Measurements from ENCODE around the gene PPHLN1.

The PPHLN1 gene

DNA sequence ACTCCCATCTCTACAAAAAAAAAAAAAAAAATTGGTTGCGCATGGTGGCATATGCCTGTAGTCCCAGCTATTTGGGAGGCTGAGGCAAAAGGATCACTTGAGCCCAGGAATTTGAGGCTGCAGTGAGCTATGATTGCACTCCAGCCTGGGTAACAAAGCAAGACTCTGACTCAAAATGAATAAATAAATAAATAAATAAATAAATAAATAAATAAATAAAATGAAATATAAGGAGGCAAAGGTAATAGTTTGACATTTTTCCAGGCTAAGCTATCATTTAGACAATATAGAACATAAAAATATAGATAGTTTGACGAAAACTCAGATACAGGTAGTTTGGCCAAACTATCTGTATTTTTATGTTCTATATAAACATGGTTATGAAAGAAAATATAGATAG is 40.5 kb upstream of the PPHLN1 start:
- H3K9ac ChIP-seq (ENCODE audit: low read depth in 1 of 2, low read length in 2 of 2) = no peak overlapping the region
- H3K4me1 ChIP-seq (ENCODE audit: control insufficient read depth in 1 of 2, insufficient read depth in 2 of 2, low read length in 2 of 2) = peaks cover 5 to 7% of the 10 kb centered on the region in 2 donors

DNA sequence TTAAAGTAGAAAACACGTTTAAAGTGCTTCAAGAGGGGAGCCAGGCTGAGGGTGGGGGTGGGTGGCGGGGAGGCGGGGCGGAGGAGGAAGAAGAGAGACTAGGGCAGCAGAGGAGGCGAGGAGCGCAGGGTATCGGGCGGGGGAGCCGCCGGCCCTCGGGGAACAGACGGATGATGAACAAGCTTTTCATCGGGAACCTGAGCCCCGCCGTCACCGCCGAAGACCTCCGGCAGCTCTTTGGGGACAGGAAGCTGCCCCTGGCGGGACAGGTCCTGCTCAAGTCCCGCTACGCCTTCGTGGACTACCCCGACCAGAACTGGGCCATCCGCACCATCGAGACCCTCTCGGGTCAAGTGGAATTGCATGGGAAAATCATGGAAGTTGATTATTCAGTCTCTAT is 39.2 kb upstream of the PPHLN1 start:
- no peaks in the 10 kb centered on the region for H3K27me3 ChIP-seq (ENCODE audit: control insufficient read depth in 1 of 2, insufficient read depth in 2 of 2, low read length in 2 of 2)

More for the DNA sequence above, 40.5 kb upstream of the PPHLN1 start:
- no peaks in the 10 kb centered on the region for H3K27me3 ChIP-seq (ENCODE audit: control insufficient read depth in 1 of 2, insufficient read depth in 2 of 2, low read length in 2 of 2)
- H3K9me3 ChIP-seq (ENCODE audit: control insufficient read depth in 1 of 2, low read length in 2 of 2) = no peaks in the 10 kb centered on the region
- no peak overlapping the region for H3K27ac ChIP-seq (ENCODE audit: low read depth, low read length)
- no peak overlapping the region for H3K4me3 ChIP-seq (ENCODE audit: low read depth in 1 of 2, low read length in 2 of 2)
- no peaks in the 10 kb centered on the region for H3K36me3 ChIP-seq (ENCODE audit: control insufficient read depth in 1 of 2, insufficient read depth in 2 of 2, low read length in 2 of 2)

DNA sequence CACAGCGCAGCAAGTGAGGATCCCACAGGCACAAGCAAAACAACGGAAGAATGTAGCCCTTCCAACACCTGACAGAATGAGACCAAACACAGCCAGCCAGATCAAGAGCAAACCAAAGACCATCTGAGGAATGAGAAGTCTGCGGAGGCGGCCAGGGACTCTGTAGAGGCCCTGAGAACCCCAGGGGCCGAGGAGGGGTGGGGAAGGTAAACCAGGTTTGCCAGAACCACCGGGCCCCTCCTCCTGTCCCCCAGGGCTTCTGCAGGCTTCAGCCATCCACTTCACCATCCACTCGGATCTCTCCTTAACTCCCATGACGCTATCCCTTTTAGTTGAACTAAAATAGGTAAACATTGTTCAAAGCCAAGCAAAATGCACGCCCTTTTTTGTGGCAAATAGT is 37.4 kb upstream of the PPHLN1 start:
- no peaks in the 10 kb centered on the region for H3K4me1 ChIP-seq (ENCODE audit: control insufficient read depth in 1 of 2, insufficient read depth in 2 of 2, low read length in 2 of 2)
- H3K27me3 ChIP-seq (ENCODE audit: control insufficient read depth in 1 of 2, insufficient read depth in 2 of 2, low read length in 2 of 2) = no peaks in the 10 kb centered on the region
- no peaks in the 10 kb centered on the region for H3K9me3 ChIP-seq (ENCODE audit: control insufficient read depth in 1 of 2, low read length in 2 of 2)
- no peak overlapping the region for H3K27ac ChIP-seq (ENCODE audit: low read depth, low read length)
- no peak overlapping the region for H3K4me3 ChIP-seq (ENCODE audit: low read depth in 1 of 2, low read length in 2 of 2)
- no peaks in the 10 kb centered on the region for H3K36me3 ChIP-seq (ENCODE audit: control insufficient read depth in 1 of 2, insufficient read depth in 2 of 2, low read length in 2 of 2)
- no peak overlapping the region for H3K9ac ChIP-seq (ENCODE audit: low read depth in 1 of 2, low read length in 2 of 2)

More for the DNA sequence above, 39.2 kb upstream of the PPHLN1 start:
- no peak overlapping the region for H3K9ac ChIP-seq (ENCODE audit: low read depth in 1 of 2, low read length in 2 of 2)
- no peak overlapping the region for H3K4me3 ChIP-seq (ENCODE audit: low read depth in 1 of 2, low read length in 2 of 2)
- no peak overlapping the region for H3K27ac ChIP-seq (ENCODE audit: low read depth, low read length)
- H3K4me1 ChIP-seq (ENCODE audit: control insufficient read depth in 1 of 2, insufficient read depth in 2 of 2, low read length in 2 of 2) = peaks cover 5 to 6% of the 10 kb centered on the region in 2 donors
- no peaks in the 10 kb centered on the region for H3K36me3 ChIP-seq (ENCODE audit: control insufficient read depth in 1 of 2, insufficient read depth in 2 of 2, low read length in 2 of 2)
- no peaks in the 10 kb centered on the region for H3K9me3 ChIP-seq (ENCODE audit: control insufficient read depth in 1 of 2, low read length in 2 of 2)

DNA sequence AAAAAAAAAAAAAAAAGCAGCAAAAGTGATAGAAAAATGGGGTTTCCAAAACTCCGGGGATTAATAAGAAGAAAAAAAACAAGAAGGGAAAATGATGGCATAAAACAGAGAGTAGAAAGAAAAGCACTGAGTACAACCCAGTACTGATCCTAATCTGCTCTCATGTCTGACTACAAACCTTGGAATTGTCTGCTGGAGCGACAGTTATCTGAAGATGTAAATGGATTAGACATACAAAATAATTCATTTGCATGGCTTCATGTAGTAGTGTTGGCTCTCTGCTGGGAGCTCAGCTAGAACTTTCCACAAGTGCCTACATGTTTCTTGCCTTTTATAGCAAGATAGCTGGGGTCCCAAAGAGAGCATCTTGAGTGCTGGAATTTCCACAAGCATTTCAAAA is 34.3 kb upstream of the PPHLN1 start:
- H3K4me1 ChIP-seq (ENCODE audit: control insufficient read depth in 1 of 2, insufficient read depth in 2 of 2, low read length in 2 of 2) = no peaks in the 10 kb centered on the region
- no peak overlapping the region for H3K4me3 ChIP-seq (ENCODE audit: low read depth in 1 of 2, low read length in 2 of 2)
- no peaks in the 10 kb centered on the region for H3K27me3 ChIP-seq (ENCODE audit: control insufficient read depth in 1 of 2, insufficient read depth in 2 of 2, low read length in 2 of 2)
- H3K9ac ChIP-seq (ENCODE audit: low read depth in 1 of 2, low read length in 2 of 2) = no peak overlapping the region
- no peak overlapping the region for H3K27ac ChIP-seq (ENCODE audit: low read depth, low read length)
- H3K36me3 ChIP-seq (ENCODE audit: control insufficient read depth in 1 of 2, insufficient read depth in 2 of 2, low read length in 2 of 2) = no peaks in the 10 kb centered on the region
- H3K9me3 ChIP-seq (ENCODE audit: control insufficient read depth in 1 of 2, low read length in 2 of 2) = no peaks in the 10 kb centered on the region

DNA sequence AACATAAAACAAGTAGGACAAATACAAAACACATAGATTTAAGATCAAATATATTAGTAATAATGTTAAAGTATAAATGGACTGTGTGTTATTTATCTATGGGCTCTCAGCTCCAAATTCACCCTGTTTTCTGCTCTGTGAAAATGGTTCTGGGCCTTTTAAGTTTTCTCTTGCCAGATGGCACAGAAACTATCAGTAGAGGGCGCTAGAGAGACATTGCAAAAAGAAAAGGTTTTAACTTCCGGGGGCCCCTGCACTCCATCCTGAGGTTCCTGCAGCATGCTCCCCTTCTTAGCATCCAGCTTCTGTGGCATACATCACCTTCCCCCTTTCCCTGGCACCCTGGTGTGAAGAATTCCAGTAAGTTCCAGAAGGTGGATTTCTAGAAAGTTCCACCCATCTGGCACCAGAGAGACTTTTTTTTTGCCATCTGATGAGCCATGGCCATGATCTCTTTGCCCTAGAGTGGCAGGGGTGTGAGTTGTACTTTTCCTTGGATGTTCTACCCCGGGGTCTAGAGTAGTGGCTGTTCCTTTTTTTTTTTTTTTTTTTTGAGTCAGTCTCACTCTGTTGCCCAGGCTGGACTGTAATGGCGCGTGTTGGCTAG is 29.4 kb upstream of the PPHLN1 start:
- H3K36me3 ChIP-seq (ENCODE audit: control insufficient read depth in 1 of 2, insufficient read depth in 2 of 2, low read length in 2 of 2) = no peaks in the 10 kb centered on the region
- H3K9me3 ChIP-seq (ENCODE audit: control insufficient read depth in 1 of 2, low read length in 2 of 2) = no peaks in the 10 kb centered on the region
- no peaks in the 10 kb centered on the region for H3K4me1 ChIP-seq (ENCODE audit: control insufficient read depth in 1 of 2, insufficient read depth in 2 of 2, low read length in 2 of 2)
- no peaks in the 10 kb centered on the region for H3K27me3 ChIP-seq (ENCODE audit: control insufficient read depth in 1 of 2, insufficient read depth in 2 of 2, low read length in 2 of 2)
- no peak overlapping the region for H3K27ac ChIP-seq (ENCODE audit: low read depth, low read length)
- H3K4me3 ChIP-seq (ENCODE audit: low read depth in 1 of 2, low read length in 2 of 2) = no peak overlapping the region
- H3K9ac ChIP-seq (ENCODE audit: low read depth in 1 of 2, low read length in 2 of 2) = no peak overlapping the region

DNA sequence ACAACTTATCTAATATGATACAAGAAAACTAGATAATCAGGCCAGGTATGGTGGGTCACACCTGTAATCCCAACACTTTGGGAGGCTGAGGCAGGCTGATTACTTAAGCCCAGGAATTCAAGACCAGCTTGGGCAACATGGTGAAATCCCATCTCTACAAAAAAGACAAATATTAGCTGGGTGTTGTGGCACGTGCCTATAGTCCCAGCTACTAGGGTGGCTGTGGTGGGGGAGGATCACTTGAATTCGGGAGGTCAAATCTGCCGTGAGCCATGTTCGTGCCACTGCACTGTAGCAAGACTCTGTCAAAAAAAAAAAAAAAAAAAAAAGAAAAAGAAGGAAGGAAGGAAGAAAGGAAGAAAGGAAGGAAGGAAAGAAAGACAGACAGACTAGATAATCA is 27.1 kb upstream of the PPHLN1 start:
- no peak overlapping the region for H3K27ac ChIP-seq (ENCODE audit: low read depth, low read length)
- H3K27me3 ChIP-seq (ENCODE audit: control insufficient read depth in 1 of 2, insufficient read depth in 2 of 2, low read length in 2 of 2) = no peaks in the 10 kb centered on the region
- H3K4me1 ChIP-seq (ENCODE audit: control insufficient read depth in 1 of 2, insufficient read depth in 2 of 2, low read length in 2 of 2) = no peaks in the 10 kb centered on the region
- H3K36me3 ChIP-seq (ENCODE audit: control insufficient read depth in 1 of 2, insufficient read depth in 2 of 2, low read length in 2 of 2) = no peaks in the 10 kb centered on the region
- no peak overlapping the region for H3K4me3 ChIP-seq (ENCODE audit: low read depth in 1 of 2, low read length in 2 of 2)
- no peak overlapping the region for H3K9ac ChIP-seq (ENCODE audit: low read depth in 1 of 2, low read length in 2 of 2)
- H3K9me3 ChIP-seq (ENCODE audit: control insufficient read depth in 1 of 2, low read length in 2 of 2) = no peaks in the 10 kb centered on the region

DNA sequence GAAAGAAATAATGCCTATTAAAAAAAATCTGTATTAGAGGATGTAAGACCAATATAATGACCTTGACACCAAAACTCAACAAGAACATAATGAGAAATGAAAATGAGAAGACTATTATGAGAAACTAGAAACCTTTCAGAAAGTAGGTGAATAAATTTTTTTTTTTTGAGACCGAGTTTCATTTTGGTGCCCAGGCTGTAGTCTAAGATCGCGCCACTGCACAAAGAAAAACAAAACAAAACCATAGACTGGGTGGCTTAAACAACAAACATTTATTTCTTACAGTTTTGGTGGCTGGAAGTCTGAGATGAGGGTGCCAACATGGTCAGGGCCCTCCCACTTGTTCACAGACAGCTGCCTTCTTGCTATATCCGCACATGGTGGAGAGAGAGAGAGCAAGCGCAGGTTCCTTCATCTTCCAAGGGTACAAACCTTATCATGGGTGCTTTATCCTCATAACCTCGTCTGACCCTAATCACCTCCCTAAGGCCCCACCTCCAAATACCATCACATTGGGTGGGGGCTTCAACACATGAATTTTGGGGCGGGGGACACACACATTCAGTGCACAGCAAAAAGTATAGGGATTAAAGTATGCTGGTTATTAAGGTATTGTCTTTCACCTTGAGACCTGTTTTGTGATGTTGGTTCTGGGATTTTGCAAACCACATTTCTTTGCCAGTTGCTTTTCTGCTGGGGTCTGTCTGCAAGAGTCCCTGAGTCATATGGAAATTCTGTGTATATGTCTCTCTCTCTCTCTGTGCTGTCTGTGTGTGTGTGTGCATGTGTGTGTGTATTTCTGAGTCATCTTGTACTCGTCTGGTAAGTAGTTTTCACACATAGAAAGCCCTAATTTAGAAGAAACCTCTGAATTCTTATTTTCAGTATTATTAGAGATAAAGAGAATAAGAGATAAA is 26.3 kb upstream of the PPHLN1 start:
- no peaks in the 10 kb centered on the region for H3K36me3 ChIP-seq (ENCODE audit: control insufficient read depth in 1 of 2, insufficient read depth in 2 of 2, low read length in 2 of 2)

DNA sequence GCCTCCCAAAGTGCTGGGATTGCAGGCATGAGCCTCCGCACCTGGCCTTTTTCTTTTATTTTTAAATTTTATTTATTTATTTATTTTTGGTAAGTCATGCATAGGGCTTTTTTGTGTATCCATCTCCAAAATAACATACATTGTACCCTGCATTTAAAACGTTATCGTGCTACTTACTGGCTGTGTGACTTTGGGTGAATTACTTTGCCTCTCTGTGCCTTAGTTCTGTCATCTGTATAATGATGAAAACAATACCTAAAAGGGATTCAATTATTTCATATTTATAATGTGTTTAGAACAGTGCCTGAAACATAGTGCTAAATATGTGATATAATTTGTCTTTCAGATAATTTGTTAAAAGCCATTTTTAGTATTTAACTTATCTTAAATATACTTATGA is 19.7 kb upstream of the PPHLN1 start:
- Histone ChIP-seq H3K9ac (ENCODE audit: low read depth in 1 of 2, low read length in 2 of 2) (no peak overlapping the region), H3K4me1 (ENCODE audit: control insufficient read depth in 1 of 2, insufficient read depth in 2 of 2, low read length in 2 of 2) (no peaks in the 10 kb centered on the region), H3K4me3 (ENCODE audit: low read depth in 1 of 2, low read length in 2 of 2) (no peak overlapping the region), H3K27me3 (ENCODE audit: control insufficient read depth in 1 of 2, insufficient read depth in 2 of 2, low read length in 2 of 2) (no peaks in the 10 kb centered on the region), H3K9me3 (ENCODE audit: control insufficient read depth in 1 of 2, low read length in 2 of 2) (no peaks in the 10 kb centered on the region), H3K27ac (ENCODE audit: low read depth, low read length) (no peak overlapping the region), H3K36me3 (ENCODE audit: control insufficient read depth in 1 of 2, insufficient read depth in 2 of 2, low read length in 2 of 2) (no peaks in the 10 kb centered on the region)

More for the DNA sequence above, 26.3 kb upstream of the PPHLN1 start:
- Histone ChIP-seq H3K27ac (ENCODE audit: low read depth, low read length) (no peak overlapping the region), H3K9me3 (ENCODE audit: control insufficient read depth in 1 of 2, low read length in 2 of 2) (no peaks in the 10 kb centered on the region), H3K4me1 (ENCODE audit: control insufficient read depth in 1 of 2, insufficient read depth in 2 of 2, low read length in 2 of 2) (no peaks in the 10 kb centered on the region), H3K4me3 (ENCODE audit: low read depth in 1 of 2, low read length in 2 of 2) (no peak overlapping the region), H3K27me3 (ENCODE audit: control insufficient read depth in 1 of 2, insufficient read depth in 2 of 2, low read length in 2 of 2) (no peaks in the 10 kb centered on the region), H3K9ac (ENCODE audit: low read depth in 1 of 2, low read length in 2 of 2) (no peak overlapping the region)

DNA sequence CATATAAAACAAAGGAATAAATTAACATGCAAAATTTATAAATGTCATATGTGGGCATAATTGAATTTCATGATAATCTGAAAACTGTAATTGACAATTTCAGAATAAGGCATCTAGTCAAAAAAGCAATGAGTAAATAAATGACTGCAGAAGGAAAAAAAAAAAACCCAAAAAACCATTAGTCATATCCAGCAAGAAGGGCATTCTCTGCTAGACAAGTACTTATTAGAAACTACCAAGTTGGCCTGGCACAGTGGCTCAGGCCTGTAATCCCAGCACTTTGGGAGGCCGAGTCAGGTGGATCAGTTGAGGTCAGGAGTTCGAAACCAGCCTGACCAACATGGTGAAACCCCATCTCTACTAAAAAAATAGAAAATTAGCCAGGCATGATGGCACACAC is 17.6 kb upstream of the PPHLN1 start:
- Histone ChIP-seq H3K9ac (ENCODE audit: low read depth in 1 of 2, low read length in 2 of 2) (no peak overlapping the region), H3K27ac (ENCODE audit: low read depth, low read length) (no peak overlapping the region), H3K36me3 (ENCODE audit: control insufficient read depth in 1 of 2, insufficient read depth in 2 of 2, low read length in 2 of 2) (peaks cover under 1 to 6% of the 10 kb centered on the region in 2 donors), H3K9me3 (ENCODE audit: control insufficient read depth in 1 of 2, low read length in 2 of 2) (no peaks in the 10 kb centered on the region), H3K27me3 (ENCODE audit: control insufficient read depth in 1 of 2, insufficient read depth in 2 of 2, low read length in 2 of 2) (no peaks in the 10 kb centered on the region), H3K4me3 (ENCODE audit: low read depth in 1 of 2, low read length in 2 of 2) (no peak overlapping the region), H3K4me1 (ENCODE audit: control insufficient read depth in 1 of 2, insufficient read depth in 2 of 2, low read length in 2 of 2) (no peaks in the 10 kb centered on the region)

DNA sequence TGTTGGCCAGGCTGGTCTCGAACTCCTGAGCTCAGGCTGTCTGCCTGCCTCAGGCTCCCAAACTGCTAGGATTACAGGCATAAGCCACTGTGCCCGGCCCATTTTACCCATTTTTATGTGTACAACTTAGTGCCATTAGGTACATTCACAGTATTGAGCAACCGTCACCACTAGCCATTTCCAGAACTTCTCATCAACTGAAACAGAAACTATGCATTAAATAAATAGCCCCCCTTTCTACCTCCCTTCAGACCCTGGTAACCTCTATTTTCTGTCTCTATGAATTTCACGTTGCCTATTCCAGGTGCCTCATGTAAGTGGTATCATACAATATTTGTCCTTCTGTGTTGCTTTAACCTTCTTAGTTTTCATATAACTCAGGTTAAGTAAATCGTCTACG is 16.0 kb upstream of the PPHLN1 start:
- no peaks in the 10 kb centered on the region for H3K27me3 ChIP-seq (ENCODE audit: control insufficient read depth in 1 of 2, insufficient read depth in 2 of 2, low read length in 2 of 2)
- no peak overlapping the region for H3K9ac ChIP-seq (ENCODE audit: low read depth in 1 of 2, low read length in 2 of 2)
- H3K36me3 ChIP-seq (ENCODE audit: control insufficient read depth in 1 of 2, insufficient read depth in 2 of 2, low read length in 2 of 2) = peaks cover 5 to 11% of the 10 kb centered on the region in 2 donors
- no peaks in the 10 kb centered on the region for H3K4me1 ChIP-seq (ENCODE audit: control insufficient read depth in 1 of 2, insufficient read depth in 2 of 2, low read length in 2 of 2)
- H3K4me3 ChIP-seq (ENCODE audit: low read depth in 1 of 2, low read length in 2 of 2) = no peak overlapping the region
- no peak overlapping the region for H3K27ac ChIP-seq (ENCODE audit: low read depth, low read length)
- no peaks in the 10 kb centered on the region for H3K9me3 ChIP-seq (ENCODE audit: control insufficient read depth in 1 of 2, low read length in 2 of 2)

Data from duodenal mucosa (tissue), 2 donors.